ENCODE measurements around the gene DTX3. TPM values are rescaled to one million over a fixed set of nuclear protein-coding genes. Genes with fewer than 3 reads are reported as not detected.
"Not testable (repeated sequence)": the region's sequence is repeated elsewhere in the genome, so short reads cannot be mapped to it uniquely, and the experiment has no call there.

Gene DTX3
- total RNA-seq, 2 donors from 2014 or later, result 14.5 to 33.5 TPM

- no peaks in the 10 kb centered on the region for H3K9me3 Mint-ChIP-seq
- no peak for DNase-seq (ENCODE audit: low spot score in 2 of 2)
- no peaks in the 10 kb centered on the region for H3K36me3 Mint-ChIP-seq
- no peak for ATAC-seq
- H3K27ac Mint-ChIP-seq, result no peak overlapping the region
These were observed 25.6 kb upstream of the DTX3 start for GRCh38 chr12:57579011-57579410.

GRCh38 chr12:57579677-57580465 lies 24.8 kb upstream of the DTX3 start:
- no peaks in the 10 kb centered on the region for H3K36me3 Mint-ChIP-seq
- H3K27ac Mint-ChIP-seq, result no peak overlapping the region
- H3K9me3 Mint-ChIP-seq, result no peaks in the 10 kb centered on the region
- ATAC-seq (no peak), DNase-seq (ENCODE audit: low spot score in 2 of 2) (no peak)

GRCh38 chr12:57580466-57580795 lies 24.2 kb upstream of the DTX3 start:
- no peak for DNase-seq (ENCODE audit: low spot score in 2 of 2)
- Mint-ChIP-seq H3K27ac (no peak overlapping the region), H3K36me3 (no peaks in the 10 kb centered on the region), H3K9me3 (no peaks in the 10 kb centered on the region)
- ATAC-seq, result no peak

- no peak for ATAC-seq
- no peak for DNase-seq (ENCODE audit: low spot score in 2 of 2)
- Mint-ChIP-seq H3K27ac (no peak overlapping the region), H3K9me3 (no peaks in the 10 kb centered on the region), H3K36me3 (no peaks in the 10 kb centered on the region)
These were observed 22.8 kb upstream of the DTX3 start for GRCh38 chr12:57581802-57582201.

GRCh38 chr12:57582440-57582839 lies 22.2 kb upstream of the DTX3 start:
- ATAC-seq (no peak), DNase-seq (ENCODE audit: low spot score in 2 of 2) (no peak)
- no peaks in the 10 kb centered on the region for H3K9me3 Mint-ChIP-seq
- no peaks in the 10 kb centered on the region for H3K36me3 Mint-ChIP-seq
- no peak overlapping the region for H3K27ac Mint-ChIP-seq

- no peaks in the 10 kb centered on the region for H3K36me3 Mint-ChIP-seq
- peak in 1 of 2 donors; percentile 69 for DNase-seq (ENCODE audit: low spot score in 2 of 2)
- peak; percentile 99 for ATAC-seq
- no peaks in the 10 kb centered on the region for H3K9me3 Mint-ChIP-seq
- H3K27ac Mint-ChIP-seq, result no peak overlapping the region
These were observed 21.4 kb upstream of the DTX3 start for GRCh38 chr12:57583008-57583831.

- no peaks in the 10 kb centered on the region for H3K9me3 Mint-ChIP-seq
- ATAC-seq (no peak), DNase-seq (ENCODE audit: low spot score in 2 of 2) (no peak)
- no peaks in the 10 kb centered on the region for H3K36me3 Mint-ChIP-seq
- H3K27ac Mint-ChIP-seq, result no peak overlapping the region
These were observed 20.6 kb upstream of the DTX3 start for GRCh38 chr12:57584050-57584449.

- Mint-ChIP-seq H3K36me3 (no peaks in the 10 kb centered on the region), H3K9me3 (no peaks in the 10 kb centered on the region), H3K27ac (no peak overlapping the region)
- ATAC-seq, result no peak
- DNase-seq (ENCODE audit: low spot score in 2 of 2), result no peak
These were observed 19.9 kb upstream of the DTX3 start for GRCh38 chr12:57584690-57585089.

- ATAC-seq (no peak), DNase-seq (ENCODE audit: low spot score in 2 of 2) (no peak)
- H3K9me3 Mint-ChIP-seq, result no peaks in the 10 kb centered on the region
- no peaks in the 10 kb centered on the region for H3K36me3 Mint-ChIP-seq
- peak overlapping the region in 1 of 2 donors; percentile 46 for H3K27ac Mint-ChIP-seq
These were observed 19.5 kb upstream of the DTX3 start for GRCh38 chr12:57585156-57585555.

- no peak for ATAC-seq
- no peaks in the 10 kb centered on the region for H3K36me3 Mint-ChIP-seq
- DNase-seq (ENCODE audit: low spot score in 2 of 2), result no peak
- H3K9me3 Mint-ChIP-seq, result no peaks in the 10 kb centered on the region
- H3K27ac Mint-ChIP-seq, result no peak overlapping the region
These were observed 18.5 kb upstream of the DTX3 start for GRCh38 chr12:57586128-57586527.

- DNase-seq (ENCODE audit: low spot score in 2 of 2) (no peak), ATAC-seq (no peak)
- H3K27ac Mint-ChIP-seq, result no peak overlapping the region
- H3K36me3 Mint-ChIP-seq, result peaks cover 0 to 8% of the 10 kb centered on the region in 2 donors
- H3K9me3 Mint-ChIP-seq, result no peaks in the 10 kb centered on the region
These were observed 17.7 kb upstream of the DTX3 start for GRCh38 chr12:57586832-57587429.

GRCh38 chr12:57588951-57589610 lies 15.5 kb upstream of the DTX3 start:
- ATAC-seq; H3K9me3 Mint-ChIP-seq; DNase-seq (ENCODE audit: low spot score in 2 of 2); H3K27ac Mint-ChIP-seq: not testable (repeated sequence)
- peaks cover 0 to 11% of the 10 kb centered on the region in 2 donors for H3K36me3 Mint-ChIP-seq

GRCh38 chr12:57590479-57590863 lies 14.2 kb upstream of the DTX3 start:
- no peaks in the 10 kb centered on the region for H3K9me3 Mint-ChIP-seq
- peak overlapping the region in 1 of 2 donors; percentile 47 for H3K27ac Mint-ChIP-seq
- ATAC-seq (peak in 1 of 2 donors; percentile 3), DNase-seq (ENCODE audit: low spot score in 2 of 2) (no peak)
- H3K36me3 Mint-ChIP-seq, result peaks cover 0 to 11% of the 10 kb centered on the region in 2 donors

- H3K36me3 Mint-ChIP-seq, result peaks cover 0 to 11% of the 10 kb centered on the region in 2 donors
- H3K9me3 Mint-ChIP-seq, result no peaks in the 10 kb centered on the region
- H3K27ac Mint-ChIP-seq, result peak within 1 kb of the TSS; percentile 47 to 78
- peak; percentile 96 to 99 for ATAC-seq
- DNase-seq (ENCODE audit: low spot score in 2 of 2), result peak; percentile 74 to 91
These were observed 13.5 kb upstream of the DTX3 start, which contains the start of gene PIP4K2C for GRCh38 chr12:57590864-57591781. PIP4K2C (plus strand) TSS chr12:57591192; CDS start chr12:57591290, 98 bp downstream.

GRCh38 chr12:57591782-57592325 lies 12.8 kb upstream of the DTX3 start:
- Mint-ChIP-seq H3K9me3 (no peaks in the 10 kb centered on the region), H3K27ac (peak overlapping the region; percentile 47 to 72), H3K36me3 (peaks cover 0 to 11% of the 10 kb centered on the region in 2 donors)
- ATAC-seq, result no peak
- no peak for DNase-seq (ENCODE audit: low spot score in 2 of 2)

All from activated naive CD4-positive, alpha-beta T cell treated with anti-CD3 and anti-CD28 coated beads, Interleukin-2, amount 50 U/mL, for 72 hours (primary cell).